ENCODE data around the gene CDC14C. TPM values are rescaled to one million over a fixed set of nuclear protein-coding genes. Genes with fewer than 3 reads are reported as not detected.

The CDC14C gene
- total and polyA plus RNA-seq, 7 donors = not detected

- ATAC-seq = no peak
Measured at GRCh38 chr7:48964074-48964473, 39.7 kb downstream of the CDC14C start.

DNA sequence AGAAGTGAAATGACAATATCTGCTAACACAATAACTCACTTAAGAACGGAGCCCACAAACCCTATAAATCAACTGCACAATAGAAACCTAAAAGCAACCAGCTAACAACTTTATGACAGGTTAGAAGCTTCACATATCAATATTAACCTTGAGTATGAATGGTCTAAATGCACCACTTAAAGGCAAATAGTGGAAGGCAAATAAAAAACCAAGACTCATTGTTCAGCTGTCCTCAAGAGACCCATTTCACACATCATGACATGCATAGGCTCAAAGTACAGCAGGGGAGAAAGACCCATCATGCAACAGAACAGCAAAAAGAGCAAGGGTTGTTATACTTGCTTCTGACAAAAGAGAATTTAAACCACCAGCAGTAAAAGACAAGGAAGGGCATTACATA lies 46.8 kb downstream of the CDC14C start:
- ATAC-seq = no peak
- Histone ChIP-seq H3K36me3 (ENCODE audit: insufficient read depth in 1 of 2, low read depth in 1 of 2) (no peaks in the 10 kb centered on the region), H3K27me3 (ENCODE audit: insufficient read depth in 3 of 3, low read length in 2 of 3) (no peaks in the 10 kb centered on the region), H3K4me1 (no peaks in the 10 kb centered on the region), H3K9me3 (no peaks in the 10 kb centered on the region), H3K27ac (no peak overlapping the region), H3K4me3 (no peak overlapping the region)
- WGBS, 3 donors = 65 to 74% (median 70%) methylated on average over 1 of the region's 1 CpG
- TF ChIP-seq, protein P1, sequence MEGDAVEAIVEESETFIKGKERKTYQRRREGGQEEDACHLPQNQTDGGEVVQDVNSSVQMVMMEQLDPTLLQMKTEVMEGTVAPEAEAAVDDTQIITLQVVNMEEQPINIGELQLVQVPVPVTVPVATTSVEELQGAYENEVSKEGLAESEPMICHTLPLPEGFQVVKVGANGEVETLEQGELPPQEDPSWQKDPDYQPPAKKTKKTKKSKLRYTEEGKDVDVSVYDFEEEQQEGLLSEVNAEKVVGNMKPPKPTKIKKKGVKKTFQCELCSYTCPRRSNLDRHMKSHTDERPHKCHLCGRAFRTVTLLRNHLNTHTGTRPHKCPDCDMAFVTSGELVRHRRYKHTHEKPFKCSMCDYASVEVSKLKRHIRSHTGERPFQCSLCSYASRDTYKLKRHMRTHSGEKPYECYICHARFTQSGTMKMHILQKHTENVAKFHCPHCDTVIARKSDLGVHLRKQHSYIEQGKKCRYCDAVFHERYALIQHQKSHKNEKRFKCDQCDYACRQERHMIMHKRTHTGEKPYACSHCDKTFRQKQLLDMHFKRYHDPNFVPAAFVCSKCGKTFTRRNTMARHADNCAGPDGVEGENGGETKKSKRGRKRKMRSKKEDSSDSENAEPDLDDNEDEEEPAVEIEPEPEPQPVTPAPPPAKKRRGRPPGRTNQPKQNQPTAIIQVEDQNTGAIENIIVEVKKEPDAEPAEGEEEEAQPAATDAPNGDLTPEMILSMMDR (IDR thresholded peaks at IDR 0.05) = no peak
- no peak for DNase-seq
- intact Hi-C loops (cut with DNase I) = no loop called here

More at GRCh38 chr7:48964074-48964473, 39.7 kb downstream of the CDC14C start:
- TF ChIP-seq, protein P1 (IDR thresholded peaks at IDR 0.05) = no peak
- H3K4me3 ChIP-seq = no peak overlapping the region
- no peak for DNase-seq
- no peaks in the 10 kb centered on the region for H3K27me3 ChIP-seq (ENCODE audit: insufficient read depth in 3 of 3, low read length in 2 of 3)
- intact Hi-C loops (cut with DNase I) = no loop called here
- no peaks in the 10 kb centered on the region for H3K36me3 ChIP-seq (ENCODE audit: insufficient read depth in 1 of 2, low read depth in 1 of 2)
- WGBS, 3 donors = 48 to 61% (median 50%) methylated on average over 3 of the region's 3 CpGs
- H3K4me1 ChIP-seq = no peaks in the 10 kb centered on the region
- no peak overlapping the region for H3K27ac ChIP-seq
- peaks cover 2% of the 10 kb centered on the region for H3K9me3 ChIP-seq

DNA sequence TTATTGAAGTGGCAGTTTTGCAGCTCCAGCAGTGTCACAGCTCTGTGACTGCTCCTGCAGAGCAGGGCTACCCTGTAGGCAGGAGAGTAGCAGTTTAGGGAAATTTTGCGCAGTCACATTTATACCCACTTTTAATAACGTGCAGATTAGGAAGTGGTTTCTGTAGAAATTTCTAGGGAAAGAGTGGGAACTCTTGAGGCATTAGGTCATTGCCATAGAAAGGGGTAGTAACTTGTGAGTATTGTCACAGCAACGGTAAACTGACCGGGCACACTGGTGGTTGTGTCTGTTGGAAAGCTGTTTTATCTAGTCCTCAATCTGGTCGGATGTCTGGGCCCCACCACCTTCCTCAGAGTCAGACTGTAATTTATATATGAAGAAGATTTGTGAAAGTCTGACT lies 51.9 kb downstream of the CDC14C start:
- Histone ChIP-seq H3K4me3 (no peak overlapping the region), H3K4me1 (no peaks in the 10 kb centered on the region), H3K27me3 (ENCODE audit: insufficient read depth in 3 of 3, low read length in 2 of 3) (no peaks in the 10 kb centered on the region), H3K36me3 (ENCODE audit: insufficient read depth in 1 of 2, low read depth in 1 of 2) (no peaks in the 10 kb centered on the region), H3K27ac (no peak overlapping the region), H3K9me3 (no peaks in the 10 kb centered on the region)
- DNase-seq = no peak
- TF ChIP-seq, protein P1 (IDR thresholded peaks at IDR 0.05) = no peak
- 68 to 78% (median 74%) methylated on average over 5 of the region's 5 CpGs for WGBS, 3 donors
- ATAC-seq = no peak
- intact Hi-C loops (cut with DNase I) = no loop called here

DNA sequence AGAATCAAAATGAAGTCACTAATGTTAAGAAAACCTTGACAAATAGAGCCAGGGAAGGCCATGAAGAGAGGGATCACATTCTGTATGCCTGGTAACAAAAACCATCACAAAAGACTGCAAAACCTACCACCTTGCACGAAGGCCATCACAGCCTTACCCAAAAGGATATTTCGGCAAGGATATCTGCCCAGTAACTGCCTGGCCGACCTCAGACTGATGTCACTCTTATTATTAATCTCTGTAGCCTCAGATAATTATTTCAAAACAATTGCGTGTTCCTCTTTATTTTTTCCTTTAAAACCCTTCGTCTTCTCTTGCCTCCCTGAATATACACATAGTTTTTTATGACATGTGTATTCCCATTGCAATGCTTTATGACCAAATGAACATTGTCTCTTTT lies 52.5 kb downstream of the CDC14C start:
- no peaks in the 10 kb centered on the region for H3K9me3 ChIP-seq
- no peak overlapping the region for H3K4me3 ChIP-seq
- TF ChIP-seq, protein P1 (IDR thresholded peaks at IDR 0.05) = no peak
- DNase-seq (no peak), ATAC-seq (no peak)
- H3K27ac ChIP-seq = no peak overlapping the region
- 63 to 72% (median 65%) methylated on average over 5 of the region's 5 CpGs for WGBS, 3 donors
- H3K27me3 ChIP-seq (ENCODE audit: insufficient read depth in 3 of 3, low read length in 2 of 3) = no peaks in the 10 kb centered on the region
- H3K36me3 ChIP-seq (ENCODE audit: insufficient read depth in 1 of 2, low read depth in 1 of 2) = no peaks in the 10 kb centered on the region
- intact Hi-C loops (cut with DNase I) = no loop called here
- H3K4me1 ChIP-seq = no peaks in the 10 kb centered on the region

All from psoas muscle (tissue), 8 donors.